Body of pancreas (tissue), 4 donors: ENCODE data around the gene RANBP3.

Source experiments
- POLR2A ChIP-seq, 3 donors: fragments of 450-650 bp; IDR thresholded peaks; one replicate each; pipeline ENCODE4 v1.6.1; 2016; ENCODE audit warnings: antibody characterized with exemption in 3 of 3, mild to moderate bottlenecking in 2 of 3
- TF ChIP-seq, protein P1 (sequence below), 7 experiments: fragments of 450-650 bp in 4 of 7; fragments of 200-600 bp in 3 of 7; sonication (generic) in 3 of 7; IDR thresholded peaks; one replicate each; pipeline ENCODE4 v1.5.1; 2016 to 2019; ENCODE audit warnings: antibody characterized with exemption in 7 of 7

DNA sequence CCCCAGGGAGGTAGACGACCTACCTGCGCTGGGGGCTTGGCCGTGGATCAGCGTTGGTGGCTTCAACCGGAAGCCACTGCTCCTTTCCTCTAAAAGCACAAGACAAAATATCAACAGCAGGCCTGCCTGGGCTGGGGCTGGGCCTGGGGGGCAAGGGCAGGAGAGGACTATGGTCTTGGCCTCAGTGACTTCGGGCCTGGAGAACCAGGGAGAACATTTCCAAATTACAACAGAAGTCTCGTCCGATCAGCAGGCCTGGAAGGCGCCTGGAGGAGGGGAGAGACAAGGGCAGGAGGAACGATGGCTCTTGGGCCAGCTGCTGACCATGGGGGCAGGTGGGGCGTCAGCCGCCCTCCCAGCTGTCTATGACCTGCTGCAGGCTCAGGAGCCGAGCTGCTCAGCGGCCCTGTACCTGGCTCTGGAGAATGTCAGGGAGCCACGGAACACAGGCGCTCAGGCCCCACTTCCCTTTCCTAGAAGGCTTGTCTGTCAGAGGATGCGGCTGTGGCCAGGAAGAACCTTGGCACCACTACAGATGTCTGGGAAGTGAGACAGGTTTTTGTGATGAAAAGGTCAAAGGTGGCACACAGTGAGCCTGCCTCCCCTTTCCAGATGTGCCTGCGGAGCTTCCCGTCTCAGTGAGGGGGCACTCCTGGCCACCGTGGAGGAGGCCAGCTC is 44.4 kb downstream of the RANBP3 start:
- TF ChIP-seq, protein P1, sequence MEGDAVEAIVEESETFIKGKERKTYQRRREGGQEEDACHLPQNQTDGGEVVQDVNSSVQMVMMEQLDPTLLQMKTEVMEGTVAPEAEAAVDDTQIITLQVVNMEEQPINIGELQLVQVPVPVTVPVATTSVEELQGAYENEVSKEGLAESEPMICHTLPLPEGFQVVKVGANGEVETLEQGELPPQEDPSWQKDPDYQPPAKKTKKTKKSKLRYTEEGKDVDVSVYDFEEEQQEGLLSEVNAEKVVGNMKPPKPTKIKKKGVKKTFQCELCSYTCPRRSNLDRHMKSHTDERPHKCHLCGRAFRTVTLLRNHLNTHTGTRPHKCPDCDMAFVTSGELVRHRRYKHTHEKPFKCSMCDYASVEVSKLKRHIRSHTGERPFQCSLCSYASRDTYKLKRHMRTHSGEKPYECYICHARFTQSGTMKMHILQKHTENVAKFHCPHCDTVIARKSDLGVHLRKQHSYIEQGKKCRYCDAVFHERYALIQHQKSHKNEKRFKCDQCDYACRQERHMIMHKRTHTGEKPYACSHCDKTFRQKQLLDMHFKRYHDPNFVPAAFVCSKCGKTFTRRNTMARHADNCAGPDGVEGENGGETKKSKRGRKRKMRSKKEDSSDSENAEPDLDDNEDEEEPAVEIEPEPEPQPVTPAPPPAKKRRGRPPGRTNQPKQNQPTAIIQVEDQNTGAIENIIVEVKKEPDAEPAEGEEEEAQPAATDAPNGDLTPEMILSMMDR (IDR thresholded peaks at IDR 0.05), result no peak
- no peak for TF ChIP-seq POLR2A (IDR thresholded peaks at IDR 0.05)
